Thyroid gland (tissue), 4 donors: Measurements from ENCODE around the gene PANK3. TPM values are rescaled to one million over a fixed set of nuclear protein-coding genes. Genes with fewer than 3 reads are reported as not detected.
A peak's percentile ranks its signal among the peaks of the same experiment; 100 is the strongest.

Experiments used
- DNase-seq, 2 donors: peaks; one replicate each; pipeline ENCODE4 v3.0.0-alpha.2; 2019
- H3K27ac ChIP-seq, 3 donors: fragments of 200-600 bp; sonication (generic); 1 replicate in 2 of 3; 2 replicates in 1 of 3; pipeline ENCODE4 v1.5.1; 2016 to 2019; ENCODE audit warnings: mild to moderate bottlenecking in 1 of 3, moderate library complexity in 1 of 3
- H3K27me3 ChIP-seq: fragments of 200-600 bp; sonication (generic); one replicate; pipeline ENCODE4 v1.5.1; 2019
- H3K36me3 ChIP-seq, 2 donors: fragments of 200-600 bp; sonication (generic); one replicate each; pipeline ENCODE4 v1.5.1; 2016 to 2019
- H3K4me1 ChIP-seq, 2 donors: fragments of 200-600 bp; sonication (generic); one replicate each; pipeline ENCODE4 v1.5.1; 2017 to 2019
- H3K4me3 ChIP-seq, 3 donors: fragments of 200-600 bp; sonication (generic); replicated peaks in 1 of 3; 1 replicate in 2 of 3; 2 replicates in 1 of 3; pipeline ENCODE4 v1.5.1; 2016; ENCODE audit warnings: mild to moderate bottlenecking in 1 of 3
- H3K9me3 ChIP-seq: fragments of 200-600 bp; sonication (generic); one replicate; pipeline ENCODE4 v1.5.1; 2017
- POLR2A ChIP-seq, 2 donors: fragments of 450-650 bp; IDR thresholded peaks; one replicate each; pipeline ENCODE4 v1.6.1; 2017; ENCODE audit warnings: antibody characterized with exemption in 2 of 2, mild to moderate bottlenecking in 2 of 2, moderate library complexity in 1 of 2
- WGBS, 2 donors: methylation state at CpG; one replicate each; pipeline ENCODE4 v1.1.5; 2017; 5-methylcytosine and 5-hydroxymethylcytosine counted together
- intact Hi-C: fragments of 100-400 bp; cut with DNase I; formaldehyde crosslinking; loops from one replicate; pipeline ENCODE4 v1.15.1; 2023
- total RNA-seq, 4 donors: library from RNA; depleted of rRNA; stranded (reverse); fragments of >200 nt; gene quantifications; one replicate each; pipeline ENCODE4 v1.2.3, GENCODE V29; 2016
- TF ChIP-seq, protein P1 (sequence below), 6 experiments: fragments of 200-600 bp in 3 of 6; fragments of 450-650 bp in 3 of 6; sonication (generic) in 3 of 6; IDR thresholded peaks; one replicate each; pipeline ENCODE4 v1.5.1; 2016 to 2019; ENCODE audit warnings: antibody characterized with exemption in 6 of 6, mild to moderate bottlenecking in 2 of 6, inconsistent platforms in 1 of 6, moderate library complexity in 1 of 6

The PANK3 gene
- total RNA-seq, 4 donors from 2014 or later = 38.7 to 73.8 (median 49.3) TPM

DNA sequence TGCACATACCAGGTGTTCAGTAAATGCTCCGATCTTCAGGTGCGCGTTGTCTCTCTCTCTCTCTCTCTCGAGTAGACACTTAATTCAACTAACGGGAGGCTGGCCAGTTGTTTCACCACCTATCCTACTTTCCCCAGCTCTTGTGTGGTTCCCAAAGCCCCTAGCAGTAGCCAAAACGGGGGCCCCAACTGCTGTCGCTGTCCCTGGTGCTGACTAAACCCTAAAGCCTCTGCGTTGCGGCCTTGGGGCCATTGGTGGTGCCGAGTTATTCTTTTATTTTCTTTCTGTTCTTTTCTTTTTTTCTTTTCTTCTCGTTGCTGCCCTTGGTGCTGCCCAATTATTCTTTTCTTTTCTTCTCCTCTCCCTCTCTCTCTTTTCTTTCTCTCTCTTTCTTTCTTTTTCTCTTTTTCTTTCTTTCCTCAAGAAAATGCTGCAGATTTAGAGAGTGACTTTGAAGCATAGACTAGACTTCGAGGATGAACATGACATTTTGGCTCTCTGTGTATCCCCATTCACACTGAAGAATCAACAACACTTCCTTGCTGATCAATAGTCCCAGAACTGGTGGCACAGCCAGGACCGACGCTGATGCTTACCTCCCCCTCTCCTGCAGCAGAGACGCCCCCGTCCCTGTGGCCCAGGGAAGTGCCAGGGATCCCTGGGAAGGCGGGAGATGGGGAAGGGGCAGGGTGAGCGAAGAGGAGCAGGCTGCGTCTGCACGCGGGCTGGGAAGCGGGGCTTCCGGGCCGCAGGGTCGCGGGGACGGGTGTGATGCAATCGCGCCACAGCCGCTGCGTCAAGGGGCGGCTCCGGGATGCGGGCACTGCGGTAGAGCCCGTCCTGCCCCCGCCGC lies 50.4 kb downstream of the PANK3 start, which contains the start of gene FBLL1:
Gene FBLL1, plus strand, starts transcription at position 785 of the 853 bp plus-strand sequence. CDS start 200 bp downstream, outside the sequence.
- Histone ChIP-seq H3K4me1 (no peaks in the 10 kb centered on the region), H3K36me3 (no peaks in the 10 kb centered on the region), H3K9me3 (no peaks in the 10 kb centered on the region), H3K27ac (no peak within 1 kb of the TSS), H3K4me3 (peak within 1 kb of the TSS in 1 of 3 donors; percentile 30), H3K27me3 (no peaks in the 10 kb centered on the region)
- intact Hi-C loops = no loop called here
- WGBS, 2 donors = 16 to 29% methylated on average over 18 to 21 of the region's 38 CpGs
- no peak for TF ChIP-seq POLR2A (IDR thresholded peaks at IDR 0.05)
- TF ChIP-seq, protein P1, sequence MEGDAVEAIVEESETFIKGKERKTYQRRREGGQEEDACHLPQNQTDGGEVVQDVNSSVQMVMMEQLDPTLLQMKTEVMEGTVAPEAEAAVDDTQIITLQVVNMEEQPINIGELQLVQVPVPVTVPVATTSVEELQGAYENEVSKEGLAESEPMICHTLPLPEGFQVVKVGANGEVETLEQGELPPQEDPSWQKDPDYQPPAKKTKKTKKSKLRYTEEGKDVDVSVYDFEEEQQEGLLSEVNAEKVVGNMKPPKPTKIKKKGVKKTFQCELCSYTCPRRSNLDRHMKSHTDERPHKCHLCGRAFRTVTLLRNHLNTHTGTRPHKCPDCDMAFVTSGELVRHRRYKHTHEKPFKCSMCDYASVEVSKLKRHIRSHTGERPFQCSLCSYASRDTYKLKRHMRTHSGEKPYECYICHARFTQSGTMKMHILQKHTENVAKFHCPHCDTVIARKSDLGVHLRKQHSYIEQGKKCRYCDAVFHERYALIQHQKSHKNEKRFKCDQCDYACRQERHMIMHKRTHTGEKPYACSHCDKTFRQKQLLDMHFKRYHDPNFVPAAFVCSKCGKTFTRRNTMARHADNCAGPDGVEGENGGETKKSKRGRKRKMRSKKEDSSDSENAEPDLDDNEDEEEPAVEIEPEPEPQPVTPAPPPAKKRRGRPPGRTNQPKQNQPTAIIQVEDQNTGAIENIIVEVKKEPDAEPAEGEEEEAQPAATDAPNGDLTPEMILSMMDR (IDR thresholded peaks at IDR 0.05) = no peak
- peak; percentile 15 to 39 for DNase-seq

DNA sequence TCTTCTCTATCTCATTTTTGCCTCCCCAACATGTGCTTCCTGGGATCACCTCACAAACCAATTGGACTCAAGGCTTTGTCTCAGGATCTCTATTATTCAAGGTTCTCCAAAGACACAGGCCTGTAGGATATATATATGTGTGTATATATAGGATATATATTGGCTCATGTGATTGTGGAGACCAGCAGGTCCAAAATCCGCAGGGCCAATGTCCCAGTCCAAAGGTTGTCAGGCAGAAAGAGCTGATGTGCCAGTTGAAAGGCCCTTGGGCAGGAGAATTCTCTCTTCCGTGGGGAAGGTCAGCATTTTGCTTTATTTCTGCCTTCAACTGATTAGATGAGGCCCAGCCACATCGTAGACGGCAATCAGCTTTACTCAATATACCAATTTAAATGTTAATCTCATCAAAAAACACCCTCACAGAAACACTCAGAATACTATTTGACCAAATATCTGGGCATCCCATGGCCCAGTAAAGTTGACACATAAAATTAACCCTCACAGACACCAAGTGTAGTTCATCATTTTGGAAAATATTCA lies 51.3 kb downstream of the PANK3 start:
- no peaks in the 10 kb centered on the region for H3K36me3 ChIP-seq
- H3K9me3 ChIP-seq = no peaks in the 10 kb centered on the region
- WGBS, 2 donors = 86 to 93% methylated on average over 4 of the region's 4 CpGs
- H3K27me3 ChIP-seq = no peaks in the 10 kb centered on the region
- H3K4me3 ChIP-seq = no peak overlapping the region
- no peaks in the 10 kb centered on the region for H3K4me1 ChIP-seq
- no peak overlapping the region for H3K27ac ChIP-seq
- no peak for DNase-seq
- intact Hi-C loops = no loop called here
- no peak for TF ChIP-seq POLR2A (IDR thresholded peaks at IDR 0.05)
- TF ChIP-seq, protein P1 (IDR thresholded peaks at IDR 0.05) = no peak

DNA sequence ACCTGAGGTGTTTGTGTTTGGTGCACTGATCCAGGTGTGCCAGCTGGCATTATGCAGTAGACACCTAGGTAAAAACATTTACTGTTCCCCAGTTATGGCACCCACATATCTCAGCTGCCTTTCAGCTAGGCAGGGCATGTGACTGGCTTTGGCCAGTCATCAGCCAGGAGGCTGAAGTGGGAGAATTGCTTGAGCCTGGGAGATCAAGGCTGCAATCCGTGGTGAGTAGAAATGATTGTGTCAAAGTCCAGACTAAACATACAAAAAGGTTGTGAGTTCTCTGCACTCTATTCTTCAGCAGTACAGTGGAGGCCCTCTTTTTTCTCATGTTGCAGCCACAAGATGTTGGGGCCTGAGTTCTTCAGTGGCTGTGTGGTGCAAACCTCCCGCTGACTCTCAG lies 53.3 kb downstream of the PANK3 start:
- 56 to 76% methylated on average over 2 of the region's 2 CpGs for WGBS, 2 donors
- no peaks in the 10 kb centered on the region for H3K36me3 ChIP-seq
- no peak for DNase-seq
- H3K4me1 ChIP-seq = no peaks in the 10 kb centered on the region
- no peaks in the 10 kb centered on the region for H3K27me3 ChIP-seq
- no peak overlapping the region for H3K4me3 ChIP-seq
- no peak overlapping the region for H3K27ac ChIP-seq
- TF ChIP-seq POLR2A (IDR thresholded peaks at IDR 0.05) = no peak
- TF ChIP-seq, protein P1 (IDR thresholded peaks at IDR 0.05) = no peak
- no peaks in the 10 kb centered on the region for H3K9me3 ChIP-seq
- intact Hi-C loops = no loop called here

DNA sequence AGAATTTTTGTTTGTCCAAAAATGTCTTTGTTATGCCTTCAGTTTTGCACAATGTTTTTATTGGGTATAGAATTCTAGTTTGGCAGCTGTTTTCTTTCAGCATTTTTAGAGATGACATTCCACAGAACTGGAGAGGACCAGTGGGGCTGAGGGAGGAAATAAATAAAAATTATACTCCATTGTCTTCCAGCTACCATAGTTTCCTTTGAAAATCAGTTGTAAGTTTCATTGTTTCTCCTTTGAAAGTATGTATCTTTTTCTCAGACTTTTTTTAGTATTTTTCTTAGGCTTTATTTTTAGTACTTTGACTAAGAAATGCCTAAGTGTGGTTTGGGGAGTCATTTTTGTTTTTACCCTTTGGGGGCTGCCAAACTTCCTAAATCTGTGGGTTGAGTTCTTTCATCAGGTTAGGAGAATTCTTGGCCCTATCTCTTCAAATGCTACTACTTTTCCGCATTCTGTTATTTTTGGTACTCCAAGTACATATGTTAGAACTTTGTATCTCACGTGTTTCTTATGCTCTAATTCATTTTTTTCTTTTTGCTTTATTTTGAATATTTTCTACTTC lies 65.2 kb downstream of the PANK3 start:
- Histone ChIP-seq H3K27me3 (no peaks in the 10 kb centered on the region), H3K36me3 (peaks cover 64 to 72% of the 10 kb centered on the region in 2 donors), H3K9me3 (no peaks in the 10 kb centered on the region), H3K4me3 (no peak overlapping the region), H3K27ac (no peak overlapping the region), H3K4me1 (no peaks in the 10 kb centered on the region)
- 95 to 97% methylated on average over 2 of the region's 2 CpGs for WGBS, 2 donors
- no peak for TF ChIP-seq POLR2A (IDR thresholded peaks at IDR 0.05)
- TF ChIP-seq, protein P1 (IDR thresholded peaks at IDR 0.05) = no peak
- intact Hi-C loops = no loop called here
- DNase-seq = no peak
